Sciatic nerve (tissue), 2 donors: ENCODE measurements around the gene PDCD1. TPM values are rescaled to one million over a fixed set of nuclear protein-coding genes. Genes with fewer than 3 reads are reported as not detected.
"Not testable (repeated sequence)": the region's sequence is repeated elsewhere in the genome, so short reads cannot be mapped to it uniquely, and the experiment has no call there.

ENCODE experiments used
- ATAC-seq: fragments of 200-7000 bp; cut with Tn5 transposase; one replicate; pipeline ENCODE4 v1.9.1; 2020; ENCODE audit warnings: mild to moderate bottlenecking, moderate library complexity
- DNase-seq: peaks from one replicate; pipeline ENCODE4 v3.0.0-alpha.2; 2020; ENCODE audit warnings: low spot score
- intact Hi-C: fragments of 100-400 bp; cut with DNase I; formaldehyde crosslinking; loops from one replicate; pipeline ENCODE4 v1.14.2; 2022
- total RNA-seq: library from RNA; stranded (reverse); fragmentation: NEBNext Ultra II Directional; extraction: Animal tissue kit (Norgen Biotek cat#: 25700); gene quantifications from one replicate; pipeline ENCODE4 v1.2.1, GENCODE V29; 2021
- donor health status: DM: no; HTN: no; CAD: no.
- donor health status: DM: no; HTN: no; CAD: no.

The PDCD1 gene
- total RNA-seq, 1 donor from 2014 or later: 0.27 TPM

- ATAC-seq: no peak
- peak; percentile 54 for DNase-seq
- intact Hi-C loops: no loop called here
Measured at GRCh38 chr2:241820625-241821384, 37.9 kb downstream of the PDCD1 start.

- ATAC-seq, DNase-seq, intact Hi-C loops: not testable (repeated sequence)
Measured at GRCh38 chr2:241819947-241820624, 38.6 kb downstream of the PDCD1 start.

GRCh38 chr2:241818943-241819270 is 39.8 kb downstream of the PDCD1 start:
- intact Hi-C loops: no loop called here
- no peak for DNase-seq
- no peak for ATAC-seq

GRCh38 chr2:241818229-241818942 is 40.3 kb downstream of the PDCD1 start:
- ATAC-seq (no peak), DNase-seq (no peak)
- intact Hi-C loops: no loop called here

- DNase-seq, ATAC-seq, intact Hi-C loops: not testable (repeated sequence)
Measured at GRCh38 chr2:241817821-241818215, 40.9 kb downstream of the PDCD1 start.

GRCh38 chr2:241817126-241817820 is 41.4 kb downstream of the PDCD1 start:
- intact Hi-C loops: no loop called here
- ATAC-seq (no peak), DNase-seq (no peak)

GRCh38 chr2:241816431-241817121 is 42.1 kb downstream of the PDCD1 start:
- intact Hi-C loops: no loop called here
- ATAC-seq (no peak), DNase-seq (no peak)

- DNase-seq (no peak), ATAC-seq (no peak)
- intact Hi-C loops: no loop called here
Measured at GRCh38 chr2:241815477-241816430, 42.9 kb downstream of the PDCD1 start.

GRCh38 chr2:241814643-241815476 is 43.8 kb downstream of the PDCD1 start:
- intact Hi-C loops: no loop called here
- no peak for ATAC-seq
- no peak for DNase-seq

- no peak for ATAC-seq
- no peak for DNase-seq
- intact Hi-C loops: no loop called here
Measured at GRCh38 chr2:241814393-241814642, 44.4 kb downstream of the PDCD1 start.

- intact Hi-C loops: no loop called here
- DNase-seq (no peak), ATAC-seq (peak; percentile 44)
Measured at GRCh38 chr2:241813644-241814392, 44.9 kb downstream of the PDCD1 start.

- peak; percentile 49 for DNase-seq
- intact Hi-C loops: no loop called here
- ATAC-seq: no peak
Measured at GRCh38 chr2:241812730-241813643, 45.7 kb downstream of the PDCD1 start.

GRCh38 chr2:241811952-241812729 is 46.6 kb downstream of the PDCD1 start:
- no peak for ATAC-seq
- DNase-seq: no peak
- intact Hi-C loops: no loop called here

GRCh38 chr2:241811201-241811951 is 47.3 kb downstream of the PDCD1 start:
- ATAC-seq (peak; percentile 59), DNase-seq (peak; percentile 57)
- intact Hi-C loops: no loop called here
